GM13976 (cell line): ENCODE data around the gene CEP41.

ENCODE experiments used
- DNase-seq: peaks from one replicate; pipeline ENCODE4 v3.0.0; 2012; ENCODE audit warnings: low spot score
- in situ Hi-C: fragments of 300-500 bp; cut with MboI; formaldehyde crosslinking; loops from one replicate; pipeline ENCODE4 v1.12.0; 2022; ENCODE audit warnings: low sequenced_read_pairs, mixed read lengths, inconsistent platforms; ENCODE audit not compliant: unreplicated experiment
- TF ChIP-seq, protein P1 (sequence below): IDR thresholded peaks from 2 replicates; pipeline ENCODE4 v1.5.1; 2012; ENCODE audit warnings: borderline replicate concordance, mild to moderate bottlenecking; ENCODE audit not compliant: insufficient read depth; ENCODE audit errors: extremely low read depth, missing control alignments, control extremely low read depth

CEP41 gene

DNA sequence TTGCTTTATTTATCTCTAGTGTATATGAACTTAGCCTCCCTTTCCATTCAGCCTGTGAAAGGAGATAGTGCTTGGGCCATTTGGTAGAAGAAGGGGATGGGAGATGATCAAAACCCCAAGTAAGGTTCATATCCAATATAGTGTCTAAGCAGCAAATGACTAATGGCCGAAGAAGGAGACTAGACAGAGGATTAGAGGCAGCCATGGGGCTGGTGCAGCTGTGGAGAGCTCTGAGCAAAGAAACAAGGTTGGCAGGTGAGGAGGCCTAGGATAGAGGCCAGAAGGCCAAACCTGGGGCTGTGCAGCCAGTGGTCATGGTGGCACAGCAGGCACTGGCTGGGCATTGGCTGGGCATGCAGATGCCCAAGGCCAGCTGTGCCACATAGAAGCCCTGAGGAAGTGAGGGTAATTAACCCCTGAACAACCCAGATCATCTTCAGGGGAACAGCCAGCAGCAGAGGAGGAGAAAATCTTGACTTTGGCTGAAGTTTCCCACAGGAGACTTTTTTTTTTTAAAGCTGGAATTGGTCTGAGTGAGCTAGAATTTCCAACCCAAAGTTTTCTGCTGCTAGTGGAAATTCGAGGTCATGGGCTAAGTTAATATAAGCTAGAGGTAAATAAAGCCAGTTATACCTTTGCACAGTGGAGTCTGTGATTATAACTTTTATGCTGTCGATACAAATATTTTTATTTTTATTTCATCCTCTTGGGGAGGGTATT lies 70.8 kb downstream of the CEP41 start:
- in situ Hi-C loops, result no loop called here
- TF ChIP-seq, protein P1, sequence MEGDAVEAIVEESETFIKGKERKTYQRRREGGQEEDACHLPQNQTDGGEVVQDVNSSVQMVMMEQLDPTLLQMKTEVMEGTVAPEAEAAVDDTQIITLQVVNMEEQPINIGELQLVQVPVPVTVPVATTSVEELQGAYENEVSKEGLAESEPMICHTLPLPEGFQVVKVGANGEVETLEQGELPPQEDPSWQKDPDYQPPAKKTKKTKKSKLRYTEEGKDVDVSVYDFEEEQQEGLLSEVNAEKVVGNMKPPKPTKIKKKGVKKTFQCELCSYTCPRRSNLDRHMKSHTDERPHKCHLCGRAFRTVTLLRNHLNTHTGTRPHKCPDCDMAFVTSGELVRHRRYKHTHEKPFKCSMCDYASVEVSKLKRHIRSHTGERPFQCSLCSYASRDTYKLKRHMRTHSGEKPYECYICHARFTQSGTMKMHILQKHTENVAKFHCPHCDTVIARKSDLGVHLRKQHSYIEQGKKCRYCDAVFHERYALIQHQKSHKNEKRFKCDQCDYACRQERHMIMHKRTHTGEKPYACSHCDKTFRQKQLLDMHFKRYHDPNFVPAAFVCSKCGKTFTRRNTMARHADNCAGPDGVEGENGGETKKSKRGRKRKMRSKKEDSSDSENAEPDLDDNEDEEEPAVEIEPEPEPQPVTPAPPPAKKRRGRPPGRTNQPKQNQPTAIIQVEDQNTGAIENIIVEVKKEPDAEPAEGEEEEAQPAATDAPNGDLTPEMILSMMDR, result no peak
- no peak for DNase-seq

DNA sequence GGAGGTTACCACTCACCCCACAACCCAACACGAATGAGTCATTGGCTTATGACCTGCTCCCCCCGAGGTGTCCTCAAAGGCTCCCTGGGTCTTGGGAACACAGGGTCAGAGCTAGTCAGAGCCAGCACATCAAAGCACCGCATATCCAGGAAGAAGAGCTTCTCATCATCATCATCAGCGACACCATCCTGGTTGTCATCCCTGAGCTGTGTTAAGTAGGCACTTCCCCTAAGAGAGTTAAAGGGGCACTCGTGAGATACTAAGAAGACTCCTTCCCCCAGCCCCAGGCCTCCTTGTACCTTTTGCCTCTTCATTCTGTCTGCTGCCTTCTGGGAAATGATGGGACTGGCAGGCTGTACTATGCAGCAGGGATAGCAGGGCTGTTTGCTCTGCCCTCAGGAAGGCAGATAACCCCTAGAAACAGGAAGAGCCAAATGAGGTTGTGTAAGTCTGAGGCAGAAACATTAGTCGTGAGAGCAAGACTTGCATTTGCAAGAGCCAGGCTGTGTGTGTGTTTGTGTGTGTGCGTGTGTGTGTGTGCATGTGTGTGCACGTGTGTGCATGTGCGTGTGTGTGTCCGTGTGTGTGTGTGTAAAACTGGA lies 71.6 kb downstream of the CEP41 start:
- TF ChIP-seq, protein P1, result no peak
- DNase-seq, result no peak

DNA sequence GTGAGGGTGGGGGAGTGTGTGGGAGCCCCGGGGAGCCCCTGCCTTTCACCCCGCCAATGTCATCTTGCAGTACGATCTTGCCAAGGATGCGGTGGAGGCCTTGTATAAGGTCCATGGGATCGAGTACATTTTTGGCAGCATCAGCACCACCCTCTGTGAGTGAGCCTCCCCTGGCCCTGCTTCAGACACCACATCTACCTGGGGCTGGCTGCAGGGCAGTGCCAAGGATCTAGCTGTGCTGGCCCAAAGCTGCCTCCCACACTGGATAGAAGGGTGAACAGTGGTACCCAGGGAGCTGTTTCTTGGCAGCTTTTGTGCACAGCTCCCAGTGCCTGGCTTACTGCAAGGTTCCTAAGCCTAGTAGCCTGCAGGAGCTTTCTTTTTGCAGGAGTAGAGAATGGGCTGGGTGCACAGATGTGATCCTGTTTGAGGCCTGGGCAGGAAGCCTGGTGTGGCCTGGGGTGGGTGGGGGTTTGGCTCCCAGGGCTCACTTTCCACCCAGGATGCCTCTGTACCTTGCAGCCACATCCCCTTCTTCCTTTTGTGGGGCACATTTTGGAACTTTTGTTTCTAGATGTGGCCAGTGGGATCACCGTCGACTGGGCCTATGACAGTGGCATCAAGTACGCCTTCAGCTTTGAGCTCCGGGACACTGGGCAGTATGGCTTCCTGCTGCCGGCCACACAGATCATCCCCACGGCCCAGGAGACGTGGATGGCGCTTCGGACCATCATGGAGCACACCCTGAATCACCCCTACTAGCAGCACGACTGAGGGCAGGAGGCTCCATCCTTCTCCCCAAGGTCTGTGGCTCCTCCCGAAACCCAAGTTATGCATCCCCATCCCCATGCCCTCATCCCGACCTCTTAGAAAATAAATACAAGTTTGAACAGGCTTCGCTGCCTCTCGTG lies 72.7 kb downstream of the CEP41 start:
- TF ChIP-seq, protein P1, result no peak
- in situ Hi-C loops, result no loop called here
- no peak for DNase-seq

More for the DNA sequence above, 71.6 kb downstream of the CEP41 start:
- in situ Hi-C loops, result no loop called here

DNA sequence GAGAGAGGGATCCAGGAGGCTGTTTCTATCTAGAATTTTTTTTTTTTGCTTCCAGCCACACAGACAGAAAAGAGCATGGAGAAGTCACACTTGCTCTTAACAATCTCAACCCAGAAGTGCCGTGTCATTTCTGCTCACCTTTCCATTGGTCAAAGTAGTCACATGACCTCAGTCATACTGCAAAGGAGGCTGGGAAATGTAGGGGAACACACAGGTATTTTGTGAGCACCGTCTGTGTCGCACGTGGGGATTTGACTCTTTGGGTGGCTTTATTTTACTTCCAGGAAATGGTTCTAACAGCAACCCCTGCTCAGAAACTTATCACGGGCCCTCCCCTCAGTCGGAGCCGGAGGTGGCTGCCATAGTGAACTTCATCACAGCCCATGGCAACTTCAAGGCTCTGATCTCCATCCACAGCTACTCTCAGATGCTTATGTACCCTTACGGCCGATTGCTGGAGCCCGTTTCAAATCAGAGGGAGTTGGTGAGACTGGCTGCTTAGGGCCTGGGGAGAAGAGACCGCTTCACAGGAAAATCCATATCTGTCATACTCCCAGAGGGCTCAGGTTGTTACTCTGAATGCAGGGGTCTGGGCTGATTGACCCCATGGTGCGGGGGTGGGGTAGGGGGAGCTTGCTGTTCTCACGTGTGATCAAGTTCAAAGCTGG lies 73.6 kb downstream of the CEP41 start:
- DNase-seq, result no peak
- in situ Hi-C loops, result no loop called here
- TF ChIP-seq, protein P1, result no peak

DNA sequence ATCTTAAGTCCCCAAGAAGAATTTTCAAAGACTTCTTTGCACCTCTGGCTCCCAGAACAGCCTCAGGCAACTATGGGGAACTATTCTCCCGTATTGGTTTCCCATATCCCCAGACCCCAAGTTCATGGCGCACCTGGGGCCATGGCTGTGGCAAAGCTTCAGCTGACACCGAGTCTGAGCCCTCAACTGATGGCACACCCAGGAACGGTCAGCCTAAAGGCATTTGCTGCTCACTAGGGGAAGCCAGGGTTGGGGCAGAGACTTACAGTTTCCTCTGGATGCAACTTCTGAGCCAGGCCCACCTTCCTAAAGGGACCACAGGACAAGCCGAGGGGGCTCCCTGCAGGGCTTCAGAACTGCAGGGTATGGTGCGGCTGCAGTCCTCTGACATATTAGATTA lies 74.3 kb downstream of the CEP41 start:
- TF ChIP-seq, protein P1, result no peak
- in situ Hi-C loops, result no loop called here
- no peak for DNase-seq

DNA sequence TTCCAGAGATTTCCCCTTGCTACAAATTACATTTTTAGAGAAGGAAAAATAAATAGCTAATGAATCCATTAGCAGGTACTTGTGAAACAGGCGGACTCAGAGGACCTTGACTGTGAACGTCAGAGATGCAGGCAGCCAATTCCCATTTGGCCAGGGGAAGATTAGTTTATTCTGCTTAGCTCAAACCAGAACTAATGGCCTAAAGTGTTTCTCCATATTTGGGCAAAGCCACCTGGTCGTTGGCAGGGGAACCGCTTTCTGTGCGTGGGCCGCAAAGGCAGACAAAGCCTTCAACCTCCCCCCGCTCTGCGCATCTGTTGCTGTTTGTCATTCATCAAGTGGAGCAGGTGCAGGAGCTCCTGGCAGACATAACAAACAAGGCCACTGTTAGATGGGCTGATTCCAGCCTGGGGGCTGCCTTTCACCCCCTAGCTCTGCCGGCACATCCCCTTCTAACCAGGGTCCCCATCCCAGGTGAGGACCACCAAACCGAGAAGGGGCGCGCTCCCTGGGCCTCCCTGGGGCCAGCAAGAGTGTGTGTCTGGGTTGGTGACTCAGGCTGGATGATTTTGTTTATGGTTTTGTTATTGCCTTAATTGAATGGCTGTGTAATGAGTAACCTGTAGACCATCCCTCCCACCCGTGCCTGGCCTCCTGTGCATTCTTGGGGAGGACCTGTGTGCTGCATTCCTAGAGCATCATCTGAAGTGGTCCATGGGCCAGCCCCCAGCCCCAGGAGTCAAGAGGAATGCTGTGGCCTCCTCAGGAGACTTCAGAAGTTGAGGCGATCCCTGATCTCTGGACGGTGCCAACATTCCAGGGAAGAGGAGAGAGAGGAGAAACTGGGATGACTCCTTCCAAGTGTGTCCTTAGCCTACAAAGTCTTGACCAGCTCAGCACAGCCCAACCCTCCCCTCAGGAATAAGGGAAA lies 75.0 kb downstream of the CEP41 start:
- DNase-seq, result peak; percentile 60
- in situ Hi-C loops, result no loop called here
- TF ChIP-seq, protein P1, result no peak
